OCI-LY1 (cell line): ENCODE data around the gene NOP56.

Experiments used
- EZH2 ChIP-seq: fragments of 200-600 bp; sonication (generic), shearing (Covaris generic); IDR thresholded peaks from 2 replicates; pipeline ENCODE4 v1.8.0; 2017; ENCODE audit warnings: borderline replicate concordance, mixed run types, mild to moderate bottlenecking, antibody characterized with exemption, low read length, moderate library complexity, mixed read lengths
- TF ChIP-seq, protein P1 (sequence below): fragments of 200-600 bp; sonication (generic), shearing (Covaris generic); IDR thresholded peaks from 2 replicates; pipeline ENCODE4 v1.5.1; 2017; ENCODE audit warnings: mild to moderate bottlenecking, antibody characterized with exemption, low read length, moderate library complexity, mixed read lengths

DNA sequence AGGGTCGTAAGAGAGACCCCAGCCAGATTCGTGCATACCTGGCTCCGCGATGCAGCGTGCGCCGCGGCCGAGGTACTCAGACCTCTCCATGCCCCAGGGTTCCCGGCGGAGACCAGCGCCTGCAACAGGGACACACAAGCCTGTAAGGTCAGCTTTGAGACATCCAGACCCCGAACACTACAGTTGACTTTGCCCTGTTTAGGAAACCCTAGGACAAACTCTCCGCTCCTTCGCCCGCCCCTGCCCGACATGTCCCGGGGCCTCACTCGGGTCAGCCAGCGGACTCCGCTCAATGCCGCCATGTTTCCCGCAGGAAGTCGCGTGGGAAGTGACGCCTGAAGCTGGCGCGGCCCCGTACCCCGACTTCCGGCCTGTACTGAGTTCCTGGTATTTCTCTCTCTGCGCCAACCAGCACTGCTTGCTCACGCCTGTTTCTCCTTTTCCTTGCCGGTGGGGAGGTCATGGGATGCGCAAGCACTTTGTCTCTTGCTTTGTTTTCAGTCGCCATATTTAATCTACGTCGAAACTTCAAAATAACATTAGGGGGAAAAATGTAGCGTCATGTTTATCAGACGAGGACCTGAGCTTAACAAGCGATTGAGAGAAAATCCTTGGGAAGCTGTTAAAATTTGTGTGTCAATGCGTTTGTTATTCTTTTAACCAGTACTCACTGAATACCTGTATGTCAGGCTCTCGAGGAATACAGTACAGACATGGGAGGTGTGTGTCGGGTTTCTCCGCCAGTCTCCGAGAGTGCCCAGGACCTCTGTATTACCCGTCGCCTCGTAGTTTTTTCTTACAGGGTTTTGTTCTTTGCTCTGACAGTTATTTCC is 11.7 kb downstream of the NOP56 start, which contains the start of gene IDH3B:
- TF ChIP-seq, protein P1, sequence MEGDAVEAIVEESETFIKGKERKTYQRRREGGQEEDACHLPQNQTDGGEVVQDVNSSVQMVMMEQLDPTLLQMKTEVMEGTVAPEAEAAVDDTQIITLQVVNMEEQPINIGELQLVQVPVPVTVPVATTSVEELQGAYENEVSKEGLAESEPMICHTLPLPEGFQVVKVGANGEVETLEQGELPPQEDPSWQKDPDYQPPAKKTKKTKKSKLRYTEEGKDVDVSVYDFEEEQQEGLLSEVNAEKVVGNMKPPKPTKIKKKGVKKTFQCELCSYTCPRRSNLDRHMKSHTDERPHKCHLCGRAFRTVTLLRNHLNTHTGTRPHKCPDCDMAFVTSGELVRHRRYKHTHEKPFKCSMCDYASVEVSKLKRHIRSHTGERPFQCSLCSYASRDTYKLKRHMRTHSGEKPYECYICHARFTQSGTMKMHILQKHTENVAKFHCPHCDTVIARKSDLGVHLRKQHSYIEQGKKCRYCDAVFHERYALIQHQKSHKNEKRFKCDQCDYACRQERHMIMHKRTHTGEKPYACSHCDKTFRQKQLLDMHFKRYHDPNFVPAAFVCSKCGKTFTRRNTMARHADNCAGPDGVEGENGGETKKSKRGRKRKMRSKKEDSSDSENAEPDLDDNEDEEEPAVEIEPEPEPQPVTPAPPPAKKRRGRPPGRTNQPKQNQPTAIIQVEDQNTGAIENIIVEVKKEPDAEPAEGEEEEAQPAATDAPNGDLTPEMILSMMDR: no peak
- no peak for TF ChIP-seq EZH2
